OCI-LY1 (cell line): Measurements from ENCODE around the gene SNTG2.

Source experiments
- H2AFZ ChIP-seq: fragments of 200-600 bp; sonication (generic), shearing (Covaris generic); 2 replicates; pipeline ENCODE4 v1.6.0; 2014; ENCODE audit warnings: antibody characterized with exemption, mild to moderate bottlenecking, low read length
- H3F3A ChIP-seq: fragments of 200-600 bp; sonication (generic), shearing (Covaris generic); 2 replicates; pipeline ENCODE4 v1.6.0; 2014; ENCODE audit warnings: mild to moderate bottlenecking, antibody characterized with exemption, low read length, moderate library complexity; ENCODE audit not compliant: insufficient read depth
- H3K27ac ChIP-seq: fragments of 200-600 bp; sonication (generic); 2 replicates; pipeline ENCODE4 v1.5.1; 2014; ENCODE audit warnings: low read length, mixed run types, mild to moderate bottlenecking, low read depth; ENCODE audit not compliant: poor library complexity, severe bottlenecking
- H3K27me3 ChIP-seq: fragments of 200-600 bp; sonication (generic); 2 replicates; pipeline ENCODE4 v1.6.0; 2014; ENCODE audit warnings: antibody characterized with exemption, mild to moderate bottlenecking, low read length, moderate library complexity; ENCODE audit not compliant: insufficient read depth
- H3K36me3 ChIP-seq: fragments of 200-600 bp; sonication (generic); 2 replicates; pipeline ENCODE4 v1.6.1; 2014; ENCODE audit warnings: mild to moderate bottlenecking, antibody characterized with exemption, low read length, moderate library complexity, mixed read lengths; ENCODE audit not compliant: insufficient read depth
- H3K4me1 ChIP-seq: fragments of 200-600 bp; sonication (generic); 2 replicates; pipeline ENCODE4 v1.5.1; 2014; ENCODE audit warnings: mild to moderate bottlenecking, low read length, moderate library complexity; ENCODE audit not compliant: insufficient read depth, severe bottlenecking
- H3K4me2 ChIP-seq: fragments of 200-600 bp; sonication (generic), shearing (Covaris generic); 2 replicates; pipeline ENCODE4 v1.6.1; 2014; ENCODE audit warnings: low read length
- H3K4me3 ChIP-seq: fragments of 200-600 bp; sonication (generic); 2 replicates; pipeline ENCODE4 v1.5.1; 2014; ENCODE audit warnings: low read length, low read depth, mild to moderate bottlenecking, mixed read lengths; ENCODE audit not compliant: poor library complexity, severe bottlenecking
- H3K79me2 ChIP-seq: fragments of 200-600 bp; shearing (Covaris generic); 2 replicates; pipeline ENCODE4 v1.6.1; 2016; ENCODE audit warnings: mixed run types, low read length, mixed read lengths; ENCODE audit not compliant: insufficient read depth
- H3K9ac ChIP-seq: fragments of 200-600 bp; sonication (generic), shearing (Covaris generic); 2 replicates; pipeline ENCODE4 v1.6.1; 2014; ENCODE audit warnings: mild to moderate bottlenecking, low read length, mixed read lengths
- H3K9me2 ChIP-seq: fragments of 200-600 bp; sonication (generic), shearing (Covaris generic); 2 replicates; pipeline ENCODE4 v1.6.1; 2014; ENCODE audit warnings: low read depth, mild to moderate bottlenecking, low read length, mixed read lengths
- H3K9me3 ChIP-seq: fragments of 200-600 bp; shearing (Covaris generic); 2 replicates; pipeline ENCODE4 v1.6.1; 2014; ENCODE audit warnings: low read length, mixed read lengths
- H4K20me1 ChIP-seq: fragments of 200-600 bp; sonication (generic), shearing (Covaris generic); 2 replicates; pipeline ENCODE4 v1.6.0; 2016; ENCODE audit warnings: mild to moderate bottlenecking, low read length; ENCODE audit not compliant: insufficient read depth
- CTCF ChIP-seq: fragments of 200-600 bp; sonication (generic), shearing (Covaris generic); IDR thresholded peaks from 2 replicates; pipeline ENCODE4 v1.5.1; 2017; ENCODE audit warnings: mild to moderate bottlenecking, antibody characterized with exemption, low read length, moderate library complexity, mixed read lengths
- EZH2 ChIP-seq: fragments of 200-600 bp; sonication (generic), shearing (Covaris generic); IDR thresholded peaks from 2 replicates; pipeline ENCODE4 v1.8.0; 2017; ENCODE audit warnings: borderline replicate concordance, mixed run types, mild to moderate bottlenecking, antibody characterized with exemption, low read length, moderate library complexity, mixed read lengths

The SNTG2 gene

GRCh38 chr2:953975-954686 lies 3.5 kb downstream of the SNTG2 start:
- no peaks in the 10 kb centered on the region for H3K79me2 ChIP-seq
- H4K20me1 ChIP-seq, result no peaks in the 10 kb centered on the region
- no peaks in the 10 kb centered on the region for H3F3A ChIP-seq
- H3K4me2 ChIP-seq, result no peak overlapping the region
- H3K4me1 ChIP-seq, result no peaks in the 10 kb centered on the region
- no peak for TF ChIP-seq CTCF
- no peak for TF ChIP-seq EZH2
- no peak overlapping the region for H3K27ac ChIP-seq
- H2AFZ ChIP-seq, result no peak overlapping the region
- H3K36me3 ChIP-seq, result no peaks in the 10 kb centered on the region
- H3K27me3 ChIP-seq, result no peaks in the 10 kb centered on the region
- no peak overlapping the region for H3K9ac ChIP-seq
- no peak overlapping the region for H3K4me3 ChIP-seq
- no peaks in the 10 kb centered on the region for H3K9me2 ChIP-seq
- no peaks in the 10 kb centered on the region for H3K9me3 ChIP-seq

GRCh38 chr2:954687-955000 lies 4.0 kb downstream of the SNTG2 start:
- Histone ChIP-seq H3K27me3 (no peaks in the 10 kb centered on the region), H3F3A (no peaks in the 10 kb centered on the region), H2AFZ (no peak overlapping the region), H3K4me3 (no peak overlapping the region), H3K36me3 (no peaks in the 10 kb centered on the region), H3K4me1 (no peaks in the 10 kb centered on the region), H4K20me1 (no peaks in the 10 kb centered on the region), H3K9me2 (no peaks in the 10 kb centered on the region), H3K9ac (no peak overlapping the region), H3K9me3 (no peaks in the 10 kb centered on the region), H3K4me2 (no peak overlapping the region), H3K79me2 (no peaks in the 10 kb centered on the region), H3K27ac (no peak overlapping the region)
- no peak for TF ChIP-seq CTCF
- no peak for TF ChIP-seq EZH2

GRCh38 chr2:955829-956731 lies 5.4 kb downstream of the SNTG2 start:
- no peaks in the 10 kb centered on the region for H3K27me3 ChIP-seq
- H3K9ac ChIP-seq, result no peak overlapping the region
- H2AFZ ChIP-seq, result no peak overlapping the region
- H3K79me2 ChIP-seq, result no peaks in the 10 kb centered on the region
- H4K20me1 ChIP-seq, result no peaks in the 10 kb centered on the region
- no peak for TF ChIP-seq CTCF
- no peak for TF ChIP-seq EZH2
- no peak overlapping the region for H3K4me3 ChIP-seq
- no peaks in the 10 kb centered on the region for H3F3A ChIP-seq
- no peak overlapping the region for H3K4me2 ChIP-seq
- no peaks in the 10 kb centered on the region for H3K9me2 ChIP-seq
- H3K9me3 ChIP-seq, result no peaks in the 10 kb centered on the region
- H3K4me1 ChIP-seq, result no peaks in the 10 kb centered on the region
- no peak overlapping the region for H3K27ac ChIP-seq
- no peaks in the 10 kb centered on the region for H3K36me3 ChIP-seq
